A673 (cell line): ENCODE data around the gene MANSC4.

Source experiments
- CTCF ChIP-seq: fragments of 300-800, 200-600 bp; sonication (generic); conservative IDR thresholded peaks from 2 replicates; pipeline ENCODE4 v1.5.1; 2017; ENCODE audit warnings: low read depth, mild to moderate bottlenecking, antibody characterized with exemption, low read length, moderate library complexity, mixed read lengths
- EZH2 ChIP-seq: fragments of 200-600 bp; sonication (generic); IDR thresholded peaks from 2 replicates; pipeline ENCODE4 v1.6.1; 2017; ENCODE audit warnings: borderline replicate concordance, low read depth, mild to moderate bottlenecking, mixed read lengths, antibody characterized with exemption, low read length; ENCODE audit not compliant: poor library complexity, severe bottlenecking

- no peak for TF ChIP-seq CTCF
- no peak for TF ChIP-seq EZH2
Measured at GRCh38 chr12:27824126-27824842, 44.2 kb upstream of the MANSC4 start.
